ENCODE results near the gene ATXN7L3. TPM values are rescaled to one million over a fixed set of nuclear protein-coding genes. Genes with fewer than 3 reads are reported as not detected.
A peak's percentile ranks its signal among the peaks of the same experiment; 100 is the strongest.

ATXN7L3 gene
- polyA plus RNA-seq, 2 of the 4 experiments (the other 2 are of a cell fraction): 60.5 to 72.7 TPM

- FAIRE-seq (no peak), DNase-seq (ENCODE audit: low read depth in 1 of 2, low spot score in 1 of 2) (no peak), ATAC-seq (no peak)
- Histone ChIP-seq H3K4me3 (no peak overlapping the region), H3K27ac (no peak overlapping the region), H3K9me3 (no peaks in the 10 kb centered on the region), H3K4me2 (no peak overlapping the region), H3K4me1 (peaks cover 32% of the 10 kb centered on the region)
- CTCF ChIA-PET: interaction anchor here (0.5 to 10.7 kb wide), 16 partner anchors 8 to 149 kb away, joined by 3 to 246 read pairs (median 6); partner anchors contain the start of genes GRN and SLC25A39
- TF ChIP-seq PBX3 (IDR thresholded peaks at IDR 0.05): 0 out of 2 replicates have a peak, but pooled peaks have one; percentile 51
- no peak for TF ChIP-seq RNF2 (IDR thresholded peaks at IDR 0.05; ENCODE audit: borderline replicate concordance, low read depth)
- 91% methylated on average over 14 of the region's 15 CpGs for WGBS (ENCODE audit: missing lambda C conversion rate)
- POLR2A ChIA-PET: interaction anchor here (1.0 kb wide), 2 partner anchors 15 to 118 kb away, joined by 3 to 6 read pairs; no protein-coding TSS in a partner anchor
These were observed 13.9 kb upstream of the ATXN7L3 start for GRCh38 chr17:44213403-44214229.

GRCh38 chr17:44212507-44213402 is 13.1 kb upstream of the ATXN7L3 start:
- no peak overlapping the region for H3K27ac ChIP-seq
- no peak overlapping the region for H3K4me2 ChIP-seq
- DNase-seq (ENCODE audit: low read depth in 1 of 2, low spot score in 1 of 2): no peak
- ATAC-seq: no peak
- TF ChIP-seq POLR2AphosphoS2 (conservative IDR thresholded peaks at IDR 0.05; ENCODE audit: low read length) (0 out of 2 replicates have a peak, but pooled peaks have one; percentile 34), EHF (CRISPR knock-in tag; IDR thresholded peaks at IDR 0.05) (no peak)
- H3K4me1 ChIP-seq: peaks cover 36% of the 10 kb centered on the region
- 94% methylated on average over 26 of the region's 31 CpGs for WGBS (ENCODE audit: missing lambda C conversion rate)
- CTCF ChIA-PET: interaction anchor here (1.2 to 10.7 kb wide), 17 partner anchors 9 to 150 kb away, joined by 3 to 246 read pairs (median 22); partner anchors contain the start of genes FAM171A2, GRN, SLC25A39 and UBTF
- POLR2A ChIA-PET: interaction anchor here (0.6 to 1.0 kb wide), 2 partner anchors 14 to 123 kb away, joined by 3 to 6 read pairs; no protein-coding TSS in a partner anchor
- no peak overlapping the region for H3K4me3 ChIP-seq
- FAIRE-seq: no peak
- H3K9me3 ChIP-seq: no peaks in the 10 kb centered on the region

- TF ChIP-seq JUN (IDR thresholded peaks at IDR 0.05): no peak
- TF ChIP-seq HMGXB4 (CRISPR knock-in tag; IDR thresholded peaks at IDR 0.05; ENCODE audit: borderline replicate concordance): no peak
- no peak for TF ChIP-seq NFE2L2 (conservative IDR thresholded peaks at IDR 0.05; ENCODE audit: low read length)
- TF ChIP-seq HOXA7 (CRISPR knock-in tag; IDR thresholded peaks at IDR 0.05): no peak
- no peak for TF ChIP-seq TP53 (CRISPR knock-in tag; IDR thresholded peaks at IDR 0.05)
- TF ChIP-seq RCOR1 (IDR thresholded peaks at IDR 0.05; ENCODE audit: low read depth, low read length): no peak
- TF ChIP-seq RFX5 (IDR thresholded peaks at IDR 0.05): no peak
- no peak for TF ChIP-seq ZFP36 (IDR thresholded peaks at IDR 0.05; ENCODE audit: borderline replicate concordance, partially characterized antibody)
- TF ChIP-seq CHD2 (IDR thresholded peaks at IDR 0.05; ENCODE audit: low read length, partially characterized antibody): no peak
- TF ChIP-seq NPAS2 (CRISPR knock-in tag; IDR thresholded peaks at IDR 0.05; ENCODE audit: borderline replicate concordance): no peak
- no peak for TF ChIP-seq POLR2AphosphoS2 (conservative IDR thresholded peaks at IDR 0.05; ENCODE audit: low read length)
- no peak for TF ChIP-seq ZC3H11A (IDR thresholded peaks at IDR 0.05)
- TF ChIP-seq SREBF2 (IDR thresholded peaks at IDR 0.05): no peak
- TF ChIP-seq SMC3 (IDR thresholded peaks at IDR 0.05): no peak
- ChIA-PET POLR2A (interaction anchor here (1.9 to 2.3 kb wide), 2 partner anchors 10 to 133 kb away, joined by 6 to 8 read pairs; partner anchors contain the start of gene GRN), CTCF (interaction anchor here (0.6 to 10.7 kb wide), 35 partner anchors 9 to 426 kb away, joined by 3 to 246 read pairs (median 10); partner anchors contain the start of genes FAM171A2, GRN, HDAC5 and SLC25A39)
- H3K9me3 ChIP-seq: no peaks in the 10 kb centered on the region
- WGBS (ENCODE audit: missing lambda C conversion rate): 94% methylated on average over 27 of the region's 30 CpGs
- no peak overlapping the region for H3K4me3 ChIP-seq
- no peak for FAIRE-seq
- H3K27ac ChIP-seq: no peak overlapping the region
- H3K4me1 ChIP-seq: peaks cover 27% of the 10 kb centered on the region
- DNase-seq (ENCODE audit: low read depth in 1 of 2, low spot score in 1 of 2): no peak
- ATAC-seq: peak in 1 of 2 experiments; percentile 7; a peak in 3 of 6 replicates
- no peak overlapping the region for H3K4me2 ChIP-seq
These were observed 11.9 kb upstream of the ATXN7L3 start for GRCh38 chr17:44211281-44212265.
